K562 (cell line): ENCODE measurements around the gene CDK5R1. TPM values are rescaled to one million over a fixed set of nuclear protein-coding genes. Genes with fewer than 3 reads are reported as not detected.

Source experiments
- ATAC-seq: fragments of 200-7000 bp; cut with Tn5 transposase; 3 replicates; pipeline ENCODE4 v1.9.1; 2020; ENCODE audit warnings: moderate library complexity
- BruUV-seq: library from RNA; stranded (reverse); fragments of 400-500 nt; replicated peaks from 2 replicates; lab custom pipeline; 2021; lab: Mats Ljungman, UMichigan
- CTCF ChIA-PET: fragments of 300-600 bp; formaldehyde crosslinking; extraction: SDS; loops from one replicate; lab custom pipeline; 2021; ENCODE audit warnings: low intra/inter-chr PET ratio; lab: Yijun Ruan, JAX
- POLR2A ChIA-PET: fragments of 300-600, 350-650 bp; sonication (Branson Sonifier 250); formaldehyde crosslinking; extraction: SDS; loops from one replicate; lab custom pipeline; 2021; ENCODE audit warnings: antibody characterized with exemption, inconsistent platforms; lab: Yijun Ruan, JAX
- DNase-seq, 4 experiments: peaks; one replicate each; pipeline versions ENCODE4 v3.0.0 to v3.0.0-alpha.2; 2011 to 2018; ENCODE audit warnings: low spot score in 3 of 4, mixed read lengths in 3 of 4; ENCODE audit errors: extremely low read depth in 1 of 4
- FAIRE-seq: peaks from 2 replicates; lab custom pipeline; 2011; peaks lifted over from hg19 to GRCh38; lab: Jason Lieb, UNC
- H2AFZ ChIP-seq: 2 replicates; pipeline ENCODE4 v1.6.0; 2011; ENCODE audit warnings: low read depth, low read length, control low read depth, inconsistent platforms
- H3K27ac ChIP-seq: fragments of 200-600 bp; 3 replicates; pipeline ENCODE4 v1.8.0; 2011; ENCODE audit warnings: low read depth, mild to moderate bottlenecking, control low read depth, inconsistent platforms, low read length, moderate library complexity, mixed read lengths; ENCODE audit errors: extremely low read depth
- H3K27me3 ChIP-seq, 2 experiments: fragments of 300-600 bp in 1 of 2; 2 replicates in 1 of 2; 3 replicates in 1 of 2; pipeline versions ENCODE4 v1.6.0 to v1.8.0; 2011; ENCODE audit warnings: inconsistent platforms in 2 of 2, low read length in 2 of 2, mild to moderate bottlenecking in 1 of 2, mixed read lengths in 1 of 2, moderate library complexity in 1 of 2; ENCODE audit not compliant: control insufficient read depth in 2 of 2, insufficient read depth in 2 of 2
- H3K36me3 ChIP-seq: fragments of 300-600 bp; 3 replicates; pipeline ENCODE4 v1.8.0; 2011; ENCODE audit warnings: mild to moderate bottlenecking, low read length, inconsistent platforms; ENCODE audit not compliant: control insufficient read depth, insufficient read depth
- H3K4me1 ChIP-seq, 2 experiments: fragments of 200-600 bp in 1 of 2; replicated peaks in 1 of 2; 2 replicates in 1 of 2; 3 replicates in 1 of 2; pipeline versions ENCODE4 v1.5.1 to v1.8.0; 2011; ENCODE audit warnings: inconsistent platforms in 2 of 2, low read length in 2 of 2, mild to moderate bottlenecking in 1 of 2, mixed read lengths in 1 of 2, moderate library complexity in 1 of 2; ENCODE audit not compliant: control insufficient read depth in 2 of 2, insufficient read depth in 2 of 2
- H3K4me2 ChIP-seq: 2 replicates; pipeline ENCODE4 v1.6.1; 2011; ENCODE audit warnings: low read length, control low read depth, inconsistent platforms, mixed read lengths; ENCODE audit not compliant: insufficient read depth
- H3K4me3 ChIP-seq: fragments of 200-600 bp; sonication (generic), shearing (Covaris generic); 2 replicates; pipeline ENCODE4 v1.5.1; 2016; ENCODE audit warnings: control low read depth, inconsistent platforms
- H3K79me2 ChIP-seq: fragments of 200-600 bp; 3 replicates; pipeline ENCODE4 v1.8.0; 2011; ENCODE audit warnings: low read length, inconsistent platforms; ENCODE audit not compliant: control insufficient read depth, insufficient read depth
- H3K9ac ChIP-seq, 2 experiments: 2 replicates each; pipeline versions ENCODE4 v1.6.0 to v1.6.1; 2011; ENCODE audit warnings: low read depth in 2 of 2, low read length in 2 of 2, control low read depth in 1 of 2, inconsistent platforms in 1 of 2, mild to moderate bottlenecking in 1 of 2, mixed read lengths in 1 of 2; ENCODE audit not compliant: insufficient read depth in 1 of 2
- H3K9me1 ChIP-seq: one replicate; pipeline ENCODE4 v1.6.0; 2011; ENCODE audit warnings: inconsistent platforms, mild to moderate bottlenecking, low read length, moderate library complexity; ENCODE audit not compliant: control insufficient read depth, insufficient read depth
- H3K9me3 ChIP-seq: replicated peaks from 2 replicates; pipeline ENCODE4 v1.5.1; 2011; ENCODE audit warnings: low read depth, low read length, inconsistent platforms; ENCODE audit not compliant: control insufficient read depth, insufficient read depth
- H4K20me1 ChIP-seq: replicated peaks from 2 replicates; pipeline ENCODE4 v1.6.1; 2011; ENCODE audit warnings: low read length, inconsistent platforms, mixed read lengths; ENCODE audit not compliant: control insufficient read depth, insufficient read depth
- CHCHD3 ChIP-seq: fragments of 250-450 bp; sonication (Bioruptor Pico); IDR thresholded peaks from 2 replicates; pipeline ENCODE4 v2.1.2; 2022; ENCODE audit warnings: mild to moderate bottlenecking
- CHD1 ChIP-seq: fragments of 200-600 bp; sonication (generic); IDR thresholded peaks from one replicate; pipeline ENCODE4 v1.6.1; 2012; ENCODE audit warnings: mild to moderate bottlenecking, moderate library complexity, low read length, inconsistent platforms
- MYC ChIP-seq, 2 experiments: fragments of 250-450 bp in 1 of 2; sonication (Bioruptor Pico) in 1 of 2; IDR thresholded peaks; 2 replicates each; pipeline versions ENCODE4 v1.5.1 to v1.6.1; 2012 to 2021; ENCODE audit warnings: low read depth in 2 of 2, borderline replicate concordance in 1 of 2, improper control_type of control experiment in 1 of 2, low read length in 1 of 2, mild to moderate bottlenecking in 1 of 2, moderate library complexity in 1 of 2
- POLR2A ChIP-seq: fragments of 450-650 bp; conservative IDR thresholded peaks from 2 replicates; pipeline ENCODE4 v1.6.1; 2016
- POLR3A ChIP-seq: IDR thresholded peaks from 2 replicates; pipeline ENCODE4 v1.6.1; 2011; ENCODE audit warnings: borderline replicate concordance, mild to moderate bottlenecking, moderate library complexity; ENCODE audit not compliant: insufficient read length, insufficient read depth; ENCODE audit errors: extremely low read depth
- PTRF ChIP-seq: fragments of 450-650 bp; IDR thresholded peaks from 2 replicates; pipeline ENCODE4 v1.6.1; 2016; ENCODE audit warnings: mild to moderate bottlenecking, missing genetic modification characterization, missing compliant biosample characterization
- SP1 ChIP-seq: sonication (generic); formaldehyde crosslinking; IDR thresholded peaks from 2 replicates; pipeline ENCODE4 v1.8.1; 2022; ENCODE audit warnings: mild to moderate bottlenecking, missing genetic modification reagents
- TEAD1 ChIP-seq, 2 experiments: fragments of 450-650 bp in 1 of 2; sonication (generic) in 1 of 2; formaldehyde crosslinking; IDR thresholded peaks; 2 replicates each; pipeline versions ENCODE4 v1.4.0 to v1.8.0; 2020 to 2022; ENCODE audit warnings: mild to moderate bottlenecking in 2 of 2, missing genetic modification reagents in 1 of 2
- TFAM ChIP-seq: fragments of 250-450 bp; sonication (Bioruptor Pico); conservative IDR thresholded peaks from 2 replicates; pipeline ENCODE4 v1.5.0; 2021; ENCODE audit warnings: mild to moderate bottlenecking, moderate library complexity
- ZNF184 ChIP-seq: sonication (generic); formaldehyde crosslinking; IDR thresholded peaks from 2 replicates; pipeline ENCODE4 v1.5.0; 2020; ENCODE audit warnings: missing genetic modification reagents
- WGBS: fragments of 100-300 bp; shearing (Covaris generic); methylation state at CpG from one replicate; pipeline ENCODE4 v1.1.6; 2016; ENCODE audit warnings: low coverage, mixed read lengths; ENCODE audit not compliant: insufficient coverage; ENCODE audit errors: missing lambda C conversion rate; 5-methylcytosine and 5-hydroxymethylcytosine counted together
- in situ Hi-C: fragments of 300-500 bp; cut with MboI; formaldehyde crosslinking; loops from 4 replicates; pipeline ENCODE4 v1.15.0; 2018; ENCODE audit warnings: inconsistent platforms, mixed read lengths
- intact Hi-C: fragments of 100-400 bp; cut with micrococcal nuclease; formaldehyde crosslinking; loops from 2 replicates; pipeline ENCODE4 v1.14.2; 2022
- polyA plus RNA-seq, 8 experiments: library from polyadenylated mRNA; depleted of rRNA in 4 of 8; stranded (reverse) in 5 of 8; unstranded in 3 of 8; fragments of >200 nt; fragmentation: Nextera tagmentation in 2 of 8; fragmentation: Illumina TruSeq in 1 of 8; extraction: Ambion mirVana in 2 of 8; extraction: Trizol in 1 of 8; gene quantifications; 2 replicates each; pipeline versions ENCODE4 v1.2.1 to v1.2.3, GENCODE V29; 2011 to 2014; ENCODE audit warnings: inconsistent platforms in 1 of 8, missing spikeins in 1 of 8
- total RNA-seq, 7 experiments: library from RNA; depleted of rRNA in 6 of 7; stranded (reverse); fragments of >200 nt in 6 of 7; fragmentation: Illumina TruSeq in 2 of 7; extraction: Trizol in 2 of 7; gene quantifications; 2 replicates each; pipeline versions ENCODE4 v1.2.1 to v1.2.3, GENCODE V29; 2011 to 2021; ENCODE audit warnings: low replicate concordance in 1 of 7
- TF ChIP-seq, protein P1 (sequence below): sonication (generic); formaldehyde crosslinking; IDR thresholded peaks from 2 replicates; pipeline ENCODE4 v1.9.0; 2022; ENCODE audit warnings: mild to moderate bottlenecking, missing genetic modification reagents
- TF ChIP-seq, protein P2 (sequence below), 2 experiments: fragments of 450-650 bp in 1 of 2; sonication (generic) in 1 of 2; formaldehyde crosslinking in 1 of 2; IDR thresholded peaks in 1 of 2; conservative IDR thresholded peaks in 1 of 2; 2 replicates each; pipeline versions ENCODE4 v1.6.1 to v1.8.1; 2016 to 2023; ENCODE audit warnings: mild to moderate bottlenecking in 2 of 2, moderate library complexity in 2 of 2, inconsistent platforms in 1 of 2, missing genetic modification reagents in 1 of 2
- TF ChIP-seq, protein P3 (sequence below): fragments of 450-650 bp; conservative IDR thresholded peaks from 2 replicates; pipeline ENCODE4 v1.6.1; 2016; ENCODE audit warnings: missing genetic modification characterization, low read depth, mild to moderate bottlenecking, control low read depth, missing compliant biosample characterization
- TF ChIP-seq, protein P4 (sequence below), 2 experiments: fragments of 200-800 bp in 1 of 2; sonication (Bioruptor generic) in 1 of 2; sonication (generic) in 1 of 2; formaldehyde crosslinking in 1 of 2; IDR thresholded peaks in 1 of 2; conservative IDR thresholded peaks in 1 of 2; 2 replicates each; pipeline versions ENCODE4 v1.5.0 to v1.6.1; 2016 to 2020; ENCODE audit warnings: missing compliant biosample characterization in 1 of 2, missing genetic modification characterization in 1 of 2, missing genetic modification reagents in 1 of 2

The CDK5R1 gene
- total and polyA plus RNA-seq, 9 of the 15 experiments (the other 6 are each of a cell fraction or from before 2014, with no cell fraction given), result 0.10 to 4.8 (median 2.3) TPM

DNA sequence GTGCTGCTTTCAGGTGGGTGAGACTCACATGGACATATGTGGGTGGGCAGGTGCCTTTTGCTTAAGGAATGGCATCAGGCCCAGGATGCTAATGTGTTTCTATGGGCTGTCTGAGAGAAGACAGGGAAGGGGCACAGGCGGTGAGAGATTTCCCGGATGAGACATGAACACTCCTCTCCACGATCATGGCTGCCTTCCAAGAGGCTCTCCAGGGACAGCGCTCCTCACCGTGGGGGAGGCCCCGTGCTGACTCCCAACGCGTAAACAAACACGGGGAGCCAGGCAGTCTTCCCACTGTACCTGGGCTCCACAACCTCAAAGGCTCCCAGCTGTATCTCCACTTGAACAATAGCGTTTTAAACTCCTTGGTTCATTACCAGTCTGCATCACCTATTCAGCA, 42.8 kb downstream of the CDK5R1 start:
- WGBS, result 42% methylated on average over 10 of the region's 10 CpGs
- Histone ChIP-seq H3K27me3 (no peaks in the 10 kb centered on the region), H3K4me2 (no peak overlapping the region), H3K9me3 (no peaks in the 10 kb centered on the region), H3K27ac (no peak overlapping the region), H3K4me1 (peaks cover 2 to 8% of the 10 kb centered on the region in 2 experiments; a peak in 2 of 5 replicates), H3K4me3 (no peak overlapping the region), H3K79me2 (no peaks in the 10 kb centered on the region), H4K20me1 (no peaks in the 10 kb centered on the region), H3K9ac (0 out of 4 replicates have a peak overlapping the region, but pooled peaks of 1 of the 2 experiments have one; percentile 32), H3K9me1 (no peaks in the 10 kb centered on the region), H3K36me3 (peaks cover 2% of the 10 kb centered on the region; the same call in 1 of the 3 replicates), H2AFZ (no peak overlapping the region)
- in situ Hi-C loops, result no loop called here
- TF ChIP-seq, protein P1, sequence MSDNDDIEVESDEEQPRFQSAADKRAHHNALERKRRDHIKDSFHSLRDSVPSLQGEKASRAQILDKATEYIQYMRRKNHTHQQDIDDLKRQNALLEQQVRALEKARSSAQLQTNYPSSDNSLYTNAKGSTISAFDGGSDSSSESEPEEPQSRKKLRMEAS (CRISPR knock-in tag), result no peak
- TF ChIP-seq PTRF (tag), result no peak
- no peak for TF ChIP-seq SP1 (CRISPR knock-in tag)
- no peak for TF ChIP-seq MYC (IDR thresholded peaks at IDR 0.05; ENCODE audit: low read depth, low read length)
- TF ChIP-seq MYC (CRISPR knock-in tag; IDR thresholded peaks at IDR 0.05; ENCODE audit: borderline replicate concordance, low read depth), result no peak
- TF ChIP-seq, protein P2, sequence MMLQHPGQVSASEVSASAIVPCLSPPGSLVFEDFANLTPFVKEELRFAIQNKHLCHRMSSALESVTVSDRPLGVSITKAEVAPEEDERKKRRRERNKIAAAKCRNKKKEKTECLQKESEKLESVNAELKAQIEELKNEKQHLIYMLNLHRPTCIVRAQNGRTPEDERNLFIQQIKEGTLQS (IDR thresholded peaks at IDR 0.05), result no peak
- TF ChIP-seq, protein P2 (CRISPR knock-in tag; conservative IDR thresholded peaks at IDR 0.05), result no peak
- no peak for TF ChIP-seq CHD1
- TF ChIP-seq, protein P3, sequence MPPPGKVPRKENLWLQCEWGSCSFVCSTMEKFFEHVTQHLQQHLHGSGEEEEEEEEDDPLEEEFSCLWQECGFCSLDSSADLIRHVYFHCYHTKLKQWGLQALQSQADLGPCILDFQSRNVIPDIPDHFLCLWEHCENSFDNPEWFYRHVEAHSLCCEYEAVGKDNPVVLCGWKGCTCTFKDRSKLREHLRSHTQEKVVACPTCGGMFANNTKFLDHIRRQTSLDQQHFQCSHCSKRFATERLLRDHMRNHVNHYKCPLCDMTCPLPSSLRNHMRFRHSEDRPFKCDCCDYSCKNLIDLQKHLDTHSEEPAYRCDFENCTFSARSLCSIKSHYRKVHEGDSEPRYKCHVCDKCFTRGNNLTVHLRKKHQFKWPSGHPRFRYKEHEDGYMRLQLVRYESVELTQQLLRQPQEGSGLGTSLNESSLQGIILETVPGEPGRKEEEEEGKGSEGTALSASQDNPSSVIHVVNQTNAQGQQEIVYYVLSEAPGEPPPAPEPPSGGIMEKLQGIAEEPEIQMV (tag), result no peak
- no peak for TF ChIP-seq POLR3A
- TF ChIP-seq CHCHD3 (CRISPR knock-in tag), result no peak
- TF ChIP-seq POLR2A, result no peak
- TF ChIP-seq, protein P4, sequence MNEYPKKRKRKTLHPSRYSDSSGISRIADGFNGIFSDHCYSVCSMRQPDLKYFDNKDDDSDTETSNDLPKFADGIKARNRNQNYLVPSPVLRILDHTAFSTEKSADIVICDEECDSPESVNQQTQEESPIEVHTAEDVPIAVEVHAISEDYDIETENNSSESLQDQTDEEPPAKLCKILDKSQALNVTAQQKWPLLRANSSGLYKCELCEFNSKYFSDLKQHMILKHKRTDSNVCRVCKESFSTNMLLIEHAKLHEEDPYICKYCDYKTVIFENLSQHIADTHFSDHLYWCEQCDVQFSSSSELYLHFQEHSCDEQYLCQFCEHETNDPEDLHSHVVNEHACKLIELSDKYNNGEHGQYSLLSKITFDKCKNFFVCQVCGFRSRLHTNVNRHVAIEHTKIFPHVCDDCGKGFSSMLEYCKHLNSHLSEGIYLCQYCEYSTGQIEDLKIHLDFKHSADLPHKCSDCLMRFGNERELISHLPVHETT (CRISPR knock-in tag; conservative IDR thresholded peaks at IDR 0.05 in 1 of 2, IDR thresholded peaks at IDR 0.05 in 1 of 2), result no peak
- no peak for TF ChIP-seq TEAD1 (CRISPR knock-in tag; IDR thresholded peaks at IDR 0.05)
- no peak for TF ChIP-seq TFAM (CRISPR knock-in tag)
- TF ChIP-seq ZNF184 (CRISPR knock-in tag), result no peak
- CTCF ChIA-PET, result no interaction called here
- no peak for ATAC-seq
- FAIRE-seq, result no peak
- BruUV-seq, result no TSS peak
- DNase-seq, result no peak
- POLR2A ChIA-PET, result no interaction called here
- intact Hi-C loops, result no loop called here
